Measurements from ENCODE around the gene PTPN1.

The PTPN1 gene

GRCh38 chr20:50586531-50587232, 76.5 kb downstream of the PTPN1 start:
- H3K4me3 ChIP-seq (replicated peaks; ENCODE audit: low read depth, low read length) = no peak overlapping the region
- TF ChIP-seq, protein P1, sequence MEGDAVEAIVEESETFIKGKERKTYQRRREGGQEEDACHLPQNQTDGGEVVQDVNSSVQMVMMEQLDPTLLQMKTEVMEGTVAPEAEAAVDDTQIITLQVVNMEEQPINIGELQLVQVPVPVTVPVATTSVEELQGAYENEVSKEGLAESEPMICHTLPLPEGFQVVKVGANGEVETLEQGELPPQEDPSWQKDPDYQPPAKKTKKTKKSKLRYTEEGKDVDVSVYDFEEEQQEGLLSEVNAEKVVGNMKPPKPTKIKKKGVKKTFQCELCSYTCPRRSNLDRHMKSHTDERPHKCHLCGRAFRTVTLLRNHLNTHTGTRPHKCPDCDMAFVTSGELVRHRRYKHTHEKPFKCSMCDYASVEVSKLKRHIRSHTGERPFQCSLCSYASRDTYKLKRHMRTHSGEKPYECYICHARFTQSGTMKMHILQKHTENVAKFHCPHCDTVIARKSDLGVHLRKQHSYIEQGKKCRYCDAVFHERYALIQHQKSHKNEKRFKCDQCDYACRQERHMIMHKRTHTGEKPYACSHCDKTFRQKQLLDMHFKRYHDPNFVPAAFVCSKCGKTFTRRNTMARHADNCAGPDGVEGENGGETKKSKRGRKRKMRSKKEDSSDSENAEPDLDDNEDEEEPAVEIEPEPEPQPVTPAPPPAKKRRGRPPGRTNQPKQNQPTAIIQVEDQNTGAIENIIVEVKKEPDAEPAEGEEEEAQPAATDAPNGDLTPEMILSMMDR (IDR thresholded peaks at IDR 0.05; ENCODE audit: low read length, missing control alignments) = no peak
- no peak for DNase-seq (ENCODE audit: low read depth)

- no peak overlapping the region for H3K4me3 ChIP-seq (replicated peaks; ENCODE audit: low read depth, low read length)
- DNase-seq (ENCODE audit: low read depth) = no peak
- TF ChIP-seq, protein P1 (IDR thresholded peaks at IDR 0.05; ENCODE audit: low read length, missing control alignments) = no peak
Measured at GRCh38 chr20:50587291-50587961, 77.2 kb downstream of the PTPN1 start.

- no peak overlapping the region for H3K4me3 ChIP-seq (replicated peaks; ENCODE audit: low read depth, low read length)
- TF ChIP-seq, protein P1 (IDR thresholded peaks at IDR 0.05; ENCODE audit: low read length, missing control alignments) = no peak
- DNase-seq (ENCODE audit: low read depth) = peak; percentile 69
Measured at GRCh38 chr20:50588034-50588736, 78.0 kb downstream of the PTPN1 start.

- TF ChIP-seq, protein P1 (IDR thresholded peaks at IDR 0.05; ENCODE audit: low read length, missing control alignments) = no peak
- no peak for DNase-seq (ENCODE audit: low read depth)
- H3K4me3 ChIP-seq (replicated peaks; ENCODE audit: low read depth, low read length) = no peak overlapping the region
Measured at GRCh38 chr20:50589548-50590347, 79.6 kb downstream of the PTPN1 start.

- DNase-seq (ENCODE audit: low read depth) = no peak
- TF ChIP-seq, protein P1 (IDR thresholded peaks at IDR 0.05; ENCODE audit: low read length, missing control alignments) = no peak
- no peak overlapping the region for H3K4me3 ChIP-seq (replicated peaks; ENCODE audit: low read depth, low read length)
Measured at GRCh38 chr20:50590348-50590664, 80.1 kb downstream of the PTPN1 start.

- H3K4me3 ChIP-seq (replicated peaks; ENCODE audit: low read depth, low read length) = no peak overlapping the region
- TF ChIP-seq, protein P1 (IDR thresholded peaks at IDR 0.05; ENCODE audit: low read length, missing control alignments) = no peak
- DNase-seq (ENCODE audit: low read depth) = no peak
Measured at GRCh38 chr20:50591233-50591852, 81.2 kb downstream of the PTPN1 start.

Data from fibroblast of pulmonary artery (primary cell).